ENCODE results near the gene PAQR7.

GRCh38 chr1:25871086-25871703 lies 4.3 kb downstream of the PAQR7 start:
- TF ChIP-seq CTCF (IDR thresholded peaks at IDR 0.05) (no peak), POLR2A (IDR thresholded peaks at IDR 0.05) (no peak)

All from thyroid gland (tissue), 4 donors.